Muscle of leg (tissue), 11 donors: ENCODE results near the gene VPS4B. TPM values are rescaled to one million over a fixed set of nuclear protein-coding genes. Genes with fewer than 3 reads are reported as not detected.
A peak's percentile ranks its signal among the peaks of the same experiment; 100 is the strongest.

Experiments
- DNase-seq: peaks from one replicate; pipeline ENCODE4 v3.0.0; 2013
- H3K27ac ChIP-seq: one replicate; pipeline ENCODE4 v1.5.1; 2013; ENCODE audit warnings: mild to moderate bottlenecking, low read length, control low read depth
- H3K27me3 ChIP-seq: one replicate; pipeline ENCODE4 v1.6.1; 2013; ENCODE audit warnings: low read length; ENCODE audit not compliant: control insufficient read depth, insufficient read depth
- H3K36me3 ChIP-seq: one replicate; pipeline ENCODE4 v1.6.1; 2013; ENCODE audit warnings: low read length; ENCODE audit not compliant: control insufficient read depth, insufficient read depth
- H3K4me1 ChIP-seq: one replicate; pipeline ENCODE4 v1.6.1; 2013; ENCODE audit warnings: low read length; ENCODE audit not compliant: control insufficient read depth, insufficient read depth
- H3K4me3 ChIP-seq: one replicate; pipeline ENCODE4 v1.5.1; 2013; ENCODE audit warnings: low read length, control low read depth
- H3K9me3 ChIP-seq: replicated peaks from 2 replicates; pipeline ENCODE4 v1.6.1; 2013; ENCODE audit warnings: low read depth, low read length; ENCODE audit not compliant: control insufficient read depth
- whole genome bisulfite sequencing: methylation state at CpG from one replicate; pipeline ENCODE4 v1.1.5; 2013; ENCODE audit warnings: missing lambda C conversion rate; ENCODE audit not compliant: insufficient coverage; 5-methylcytosine and 5-hydroxymethylcytosine counted together
- polyA plus RNA-seq, 8 donors: library from polyadenylated mRNA; unstranded; fragments of 120-200 nt; gene quantifications; one replicate each; pipeline versions ENCODE4 v1.2.1 to v1.2.3, GENCODE V29; 2013; ENCODE audit warnings: inconsistent platforms in 1 of 8, low replicate concordance in 1 of 8; ENCODE audit not compliant: insufficient read length in 8 of 8, insufficient read depth in 1 of 8
- total RNA-seq: library from RNA; stranded (reverse); fragments of 120-200 nt; gene quantifications from one replicate; pipeline ENCODE4 v1.2.4, GENCODE V29; 2013

Gene VPS4B
- total and polyA plus RNA-seq, 9 donors = 19.6 to 35.0 (median 24.4) TPM

DNA sequence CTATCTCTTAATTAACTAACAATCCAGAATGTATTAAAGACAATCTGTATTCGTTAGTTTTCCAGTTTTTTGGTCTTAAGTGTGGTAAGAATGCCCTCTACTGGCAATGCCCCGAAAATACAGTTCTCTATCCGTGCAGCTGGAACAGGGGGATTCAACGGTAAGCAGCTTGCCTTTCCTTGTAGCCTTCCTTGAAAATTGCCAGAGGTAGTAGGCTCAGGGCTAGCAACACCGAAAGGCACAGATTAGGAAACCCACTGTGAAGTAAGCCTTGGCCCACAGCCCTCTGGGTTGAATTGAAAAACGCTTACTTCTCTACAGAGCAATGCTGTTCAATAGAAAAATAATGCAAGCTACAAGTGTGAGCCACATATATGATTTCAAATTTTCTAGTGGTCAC lies 17.1 kb upstream of the VPS4B start:
- 0% methylated on average over 4 of the region's 6 CpGs for WGBS

GRCh38 chr18:63438181-63438580 lies 15.9 kb upstream of the VPS4B start:
- DNase-seq = no peak
- 51% methylated on average over 2 of the region's 2 CpGs for WGBS
- Histone ChIP-seq H3K27ac (no peak overlapping the region), H3K9me3 (no peaks in the 10 kb centered on the region), H3K4me1 (no peaks in the 10 kb centered on the region), H3K4me3 (no peak overlapping the region), H3K27me3 (no peaks in the 10 kb centered on the region), H3K36me3 (no peaks in the 10 kb centered on the region)

More for the DNA sequence above, 17.1 kb upstream of the VPS4B start:
- H3K4me3 ChIP-seq = no peak overlapping the region
- H3K36me3 ChIP-seq = no peaks in the 10 kb centered on the region
- H3K27ac ChIP-seq = no peak overlapping the region
- H3K4me1 ChIP-seq = no peaks in the 10 kb centered on the region
- H3K27me3 ChIP-seq = no peaks in the 10 kb centered on the region
- DNase-seq = peak; percentile 77
- H3K9me3 ChIP-seq = no peaks in the 10 kb centered on the region

GRCh38 chr18:63433334-63433866 lies 11.1 kb upstream of the VPS4B start:
- DNase-seq = peak; percentile 93
- H3K36me3 ChIP-seq = no peaks in the 10 kb centered on the region
- WGBS = 33% methylated on average over 1 of the region's 4 CpGs
- no peaks in the 10 kb centered on the region for H3K9me3 ChIP-seq
- H3K4me1 ChIP-seq = no peaks in the 10 kb centered on the region
- peaks cover 3% of the 10 kb centered on the region for H3K27me3 ChIP-seq
- no peak overlapping the region for H3K27ac ChIP-seq
- H3K4me3 ChIP-seq = no peak overlapping the region

DNA sequence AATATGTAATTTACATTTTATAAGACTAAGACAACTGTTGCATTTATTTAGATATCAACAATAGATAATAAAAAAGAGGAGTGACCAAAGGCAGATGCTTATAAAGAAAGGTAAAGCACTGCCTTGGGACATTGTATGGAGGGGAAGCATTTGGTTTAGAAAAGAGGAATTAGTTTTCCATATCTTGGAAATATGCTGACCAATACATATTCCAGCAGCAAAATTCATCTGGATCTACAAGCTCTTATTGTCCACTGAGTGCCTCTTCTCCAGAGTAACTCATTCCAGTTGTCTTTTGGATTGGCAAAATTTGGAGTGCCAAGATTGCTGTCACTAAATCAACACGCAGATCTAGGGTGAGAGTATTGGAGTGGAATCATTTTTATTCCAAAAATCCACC lies 8.9 kb upstream of the VPS4B start:
- H3K27ac ChIP-seq = no peak overlapping the region
- no peak for DNase-seq
- no peaks in the 10 kb centered on the region for H3K36me3 ChIP-seq
- no peaks in the 10 kb centered on the region for H3K9me3 ChIP-seq
- peaks cover 3% of the 10 kb centered on the region for H3K27me3 ChIP-seq
- no peaks in the 10 kb centered on the region for H3K4me1 ChIP-seq
- H3K4me3 ChIP-seq = no peak overlapping the region
- WGBS = no CpG with 5 or more reads among the region's 1 CpG

DNA sequence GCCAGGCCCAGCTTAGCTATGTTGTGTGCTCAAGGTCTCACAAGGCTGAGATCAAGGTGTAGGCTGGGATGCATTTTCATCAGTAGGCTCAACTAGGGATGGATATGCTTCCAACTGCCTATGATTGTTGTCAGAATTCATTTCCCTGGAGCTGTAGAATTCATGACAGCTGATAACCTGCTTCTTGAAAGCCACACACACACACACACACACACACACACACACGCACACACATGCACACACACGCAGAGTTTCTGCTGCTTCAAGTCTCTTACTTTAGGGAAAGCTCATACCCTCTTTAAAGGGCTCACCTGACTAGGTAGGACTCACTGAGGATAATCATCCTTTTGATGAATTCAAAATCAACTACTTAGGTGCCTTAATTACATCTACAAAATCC lies 8.2 kb upstream of the VPS4B start:
- Histone ChIP-seq H3K27me3 (peaks cover 5% of the 10 kb centered on the region), H3K36me3 (no peaks in the 10 kb centered on the region), H3K9me3 (no peaks in the 10 kb centered on the region), H3K27ac (no peak overlapping the region), H3K4me1 (no peaks in the 10 kb centered on the region), H3K4me3 (no peak overlapping the region)
- no CpG with 5 or more reads among the region's 2 CpGs for WGBS
- DNase-seq = no peak

DNA sequence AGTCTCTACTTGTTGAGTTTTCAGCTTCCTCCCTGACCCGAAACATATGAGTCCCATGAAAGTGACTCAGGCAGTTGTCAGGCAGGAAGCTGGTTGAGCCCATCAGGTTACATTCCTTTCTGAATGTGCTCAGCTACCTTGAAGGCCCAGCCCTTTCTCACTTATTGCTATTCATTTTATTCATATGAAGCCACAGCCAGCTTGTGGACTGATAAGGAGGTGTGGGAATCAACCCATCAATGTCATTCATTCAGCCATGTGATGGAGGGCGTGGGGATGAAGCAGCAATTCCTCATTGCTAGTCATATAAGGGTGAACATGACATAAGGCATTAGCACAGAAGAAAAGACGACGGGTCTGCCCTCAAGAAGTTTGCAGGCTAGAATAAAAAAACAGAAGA lies 5.3 kb upstream of the VPS4B start:
- WGBS = 80% methylated on average over 1 of the region's 4 CpGs
- Histone ChIP-seq H3K4me1 (no peaks in the 10 kb centered on the region), H3K9me3 (no peaks in the 10 kb centered on the region), H3K27ac (no peak overlapping the region), H3K27me3 (peaks cover 5% of the 10 kb centered on the region), H3K36me3 (no peaks in the 10 kb centered on the region), H3K4me3 (no peak overlapping the region)
- no peak for DNase-seq

GRCh38 chr18:63422864-63423304 lies 608 bp upstream of the VPS4B start:
- Histone ChIP-seq H3K4me1 (peaks cover 9% of the 10 kb centered on the region), H3K36me3 (peaks cover 16% of the 10 kb centered on the region), H3K4me3 (peak overlapping the region; percentile 100), H3K9me3 (no peaks in the 10 kb centered on the region), H3K27me3 (peaks cover 2% of the 10 kb centered on the region), H3K27ac (peak overlapping the region; percentile 98)
- WGBS = 2% methylated on average over 11 of the region's 26 CpGs
- no peak for DNase-seq

DNA sequence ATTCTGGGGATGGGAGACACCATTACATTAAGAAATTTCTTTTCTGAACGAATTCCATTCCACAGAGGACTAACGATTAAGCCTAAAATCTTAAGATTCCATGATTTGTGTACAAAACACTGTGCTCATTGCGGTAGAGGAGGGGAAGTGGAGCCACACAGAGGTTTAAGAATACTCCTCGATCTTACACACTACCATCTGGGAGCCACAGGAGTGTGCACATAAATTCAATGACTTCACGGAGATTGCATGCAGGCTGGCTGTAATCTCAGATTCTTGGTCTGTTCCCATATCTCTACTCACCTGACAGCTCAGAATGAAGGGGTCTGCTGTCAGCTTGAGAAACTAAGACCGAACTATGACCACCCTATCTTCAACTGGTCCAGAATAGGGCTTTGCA lies 762 bp downstream of the VPS4B start:
- no peak for DNase-seq
- peaks cover 9% of the 10 kb centered on the region for H3K4me1 ChIP-seq
- H3K9me3 ChIP-seq = no peaks in the 10 kb centered on the region
- WGBS = 0% methylated on average over 1 of the region's 6 CpGs
- H3K27me3 ChIP-seq = peaks cover 2% of the 10 kb centered on the region
- peak overlapping the region; percentile 98 for H3K27ac ChIP-seq
- H3K4me3 ChIP-seq = peak overlapping the region; percentile 100
- peaks cover 21% of the 10 kb centered on the region for H3K36me3 ChIP-seq

GRCh38 chr18:63412953-63413352 lies 9.3 kb downstream of the VPS4B start:
- WGBS = 100% methylated on average over 1 of the region's 4 CpGs
- Histone ChIP-seq H3K4me1 (no peaks in the 10 kb centered on the region), H3K4me3 (no peak overlapping the region), H3K27ac (no peak overlapping the region), H3K36me3 (peaks cover 52% of the 10 kb centered on the region), H3K27me3 (no peaks in the 10 kb centered on the region), H3K9me3 (no peaks in the 10 kb centered on the region)
- no peak for DNase-seq

GRCh38 chr18:63410792-63411191 lies 11.5 kb downstream of the VPS4B start:
- no peaks in the 10 kb centered on the region for H3K4me1 ChIP-seq
- 100% methylated on average over 1 of the region's 4 CpGs for WGBS
- peaks cover 56% of the 10 kb centered on the region for H3K36me3 ChIP-seq
- H3K27ac ChIP-seq = no peak overlapping the region
- H3K4me3 ChIP-seq = no peak overlapping the region
- no peak for DNase-seq
- no peaks in the 10 kb centered on the region for H3K9me3 ChIP-seq
- H3K27me3 ChIP-seq = no peaks in the 10 kb centered on the region

GRCh38 chr18:63409301-63409700 lies 13.0 kb downstream of the VPS4B start:
- DNase-seq = no peak
- Histone ChIP-seq H3K27me3 (no peaks in the 10 kb centered on the region), H3K27ac (no peak overlapping the region), H3K36me3 (peaks cover 44% of the 10 kb centered on the region), H3K4me3 (no peak overlapping the region), H3K9me3 (no peaks in the 10 kb centered on the region), H3K4me1 (no peaks in the 10 kb centered on the region)
- WGBS = 100% methylated on average over 1 of the region's 5 CpGs
